OCI-LY3 (cell line): Measurements from ENCODE around the gene UPP1.

ENCODE experiments used
- H2AFZ ChIP-seq: fragments of 200-600, 300-600 bp; shearing (Covaris generic); 2 replicates; pipeline ENCODE4 v1.6.0; 2014; ENCODE audit warnings: antibody characterized with exemption, low read depth, low read length
- H3K27ac ChIP-seq: fragments of 200-600, 300-600 bp; sonication (generic); 2 replicates; pipeline ENCODE4 v1.5.1; 2014; ENCODE audit warnings: mild to moderate bottlenecking, low read length, moderate library complexity, mixed read lengths
- H3K27me3 ChIP-seq: fragments of 200-600, 300-600 bp; sonication (generic); 2 replicates; pipeline ENCODE4 v1.6.1; 2014; ENCODE audit warnings: low read depth, low read length, mixed read lengths
- H3K36me3 ChIP-seq: fragments of 200-600, 300-600 bp; sonication (generic); replicated peaks from 2 replicates; pipeline ENCODE3; 2014; ENCODE audit warnings: low read depth, low read length, mixed read lengths
- H3K4me1 ChIP-seq: fragments of 300-600, 200-600 bp; sonication (generic); 2 replicates; pipeline ENCODE4 v1.6.1; 2014; ENCODE audit warnings: low read length, mixed read lengths
- H3K4me2 ChIP-seq: fragments of 200-600, 300-600 bp; sonication (generic); 2 replicates; pipeline ENCODE4 v1.6.1; 2014; ENCODE audit warnings: low read length, mixed read lengths
- H3K4me3 ChIP-seq: fragments of 300-600, 200-600 bp; sonication (generic); 2 replicates; pipeline ENCODE4 v1.5.1; 2014; ENCODE audit warnings: antibody characterized with exemption, mild to moderate bottlenecking, low read length, moderate library complexity
- H3K79me2 ChIP-seq: fragments of 300-600, 200-600 bp; shearing (Covaris generic); 2 replicates; pipeline ENCODE4 v1.6.1; 2014; ENCODE audit warnings: mild to moderate bottlenecking, low read length, mixed read lengths
- H3K9ac ChIP-seq: fragments of 300-600, 200-600 bp; shearing (Covaris generic); 2 replicates; pipeline ENCODE4 v1.6.0; 2014; ENCODE audit warnings: mild to moderate bottlenecking, low read length, moderate library complexity
- H3K9me3 ChIP-seq: fragments of 200-600, 300-600 bp; shearing (Covaris generic); 2 replicates; pipeline ENCODE4 v1.6.1; 2014; ENCODE audit warnings: low read length, mixed read lengths; ENCODE audit not compliant: insufficient read depth
- H4K20me1 ChIP-seq: fragments of 200-600, 300-600 bp; sonication (generic); 2 replicates; pipeline ENCODE4 v1.6.1; 2016; ENCODE audit warnings: low read length, mixed read lengths; ENCODE audit not compliant: insufficient read depth
- CTCF ChIP-seq: fragments of 200-600, 300-600 bp; sonication (generic); IDR thresholded peaks from 2 replicates; pipeline ENCODE4 v1.5.1; 2014; ENCODE audit warnings: antibody characterized with exemption, low read length, low read depth
- EZH2phosphoT487 ChIP-seq: fragments of 200-600 bp; shearing (Covaris generic); IDR thresholded peaks from 2 replicates; pipeline ENCODE4 v1.6.1; 2018; ENCODE audit warnings: antibody characterized with exemption, mixed run types, low read depth

The UPP1 gene

GRCh38 chr7:48101968-48102367, 12.9 kb downstream of the UPP1 start:
- Histone ChIP-seq H3K36me3 (no peaks in the 10 kb centered on the region), H3K79me2 (no peaks in the 10 kb centered on the region), H3K27me3 (no peaks in the 10 kb centered on the region), H3K9me3 (no peaks in the 10 kb centered on the region), H3K27ac (no peak overlapping the region), H4K20me1 (no peaks in the 10 kb centered on the region), H3K4me3 (no peak overlapping the region), H3K4me2 (no peak overlapping the region), H3K4me1 (no peaks in the 10 kb centered on the region), H2AFZ (no peak overlapping the region), H3K9ac (no peak overlapping the region)
- TF ChIP-seq EZH2phosphoT487: no peak
- TF ChIP-seq CTCF: peak; percentile 42

GRCh38 chr7:48102530-48102929, 13.5 kb downstream of the UPP1 start:
- Histone ChIP-seq H3K9ac (no peak overlapping the region), H3K36me3 (no peaks in the 10 kb centered on the region), H3K79me2 (no peaks in the 10 kb centered on the region), H3K4me3 (no peak overlapping the region), H3K4me1 (no peaks in the 10 kb centered on the region), H3K4me2 (no peak overlapping the region), H3K9me3 (no peaks in the 10 kb centered on the region), H3K27me3 (no peaks in the 10 kb centered on the region), H3K27ac (no peak overlapping the region), H2AFZ (no peak overlapping the region), H4K20me1 (no peaks in the 10 kb centered on the region)
- TF ChIP-seq EZH2phosphoT487: no peak
- TF ChIP-seq CTCF: no peak

- Histone ChIP-seq H2AFZ (no peak overlapping the region), H3K4me2 (no peak overlapping the region), H3K27me3 (no peaks in the 10 kb centered on the region; the same call in 1 of the 2 replicates), H3K4me1 (no peaks in the 10 kb centered on the region), H3K27ac (no peak overlapping the region), H3K9me3 (no peaks in the 10 kb centered on the region), H4K20me1 (no peaks in the 10 kb centered on the region), H3K9ac (no peak overlapping the region), H3K79me2 (no peaks in the 10 kb centered on the region), H3K36me3 (no peaks in the 10 kb centered on the region), H3K4me3 (no peak overlapping the region)
- TF ChIP-seq EZH2phosphoT487: no peak
- no peak for TF ChIP-seq CTCF
These were observed 16.0 kb downstream of the UPP1 start for GRCh38 chr7:48105045-48105444.

GRCh38 chr7:48106906-48107659, 18.0 kb downstream of the UPP1 start:
- H3K36me3 ChIP-seq: no peaks in the 10 kb centered on the region
- no peak overlapping the region for H3K4me2 ChIP-seq
- no peak overlapping the region for H3K27ac ChIP-seq
- no peak overlapping the region for H3K4me3 ChIP-seq
- no peak overlapping the region for H2AFZ ChIP-seq
- no peak overlapping the region for H3K9ac ChIP-seq
- no peaks in the 10 kb centered on the region for H3K79me2 ChIP-seq
- no peaks in the 10 kb centered on the region for H3K4me1 ChIP-seq
- H3K9me3 ChIP-seq: no peaks in the 10 kb centered on the region
- TF ChIP-seq EZH2phosphoT487 (no peak), CTCF (no peak)
- no peaks in the 10 kb centered on the region for H4K20me1 ChIP-seq
- H3K27me3 ChIP-seq: peaks cover 12% of the 10 kb centered on the region
